ENCODE data around the gene PABPC1L. TPM values are rescaled to one million over a fixed set of nuclear protein-coding genes. Genes with fewer than 3 reads are reported as not detected.

PABPC1L gene
- total and polyA plus RNA-seq, 2 of the 13 experiments (the other 11 are each of a cell fraction or from before 2014, with no cell fraction given), result 30.8 to 252 TPM

DNA sequence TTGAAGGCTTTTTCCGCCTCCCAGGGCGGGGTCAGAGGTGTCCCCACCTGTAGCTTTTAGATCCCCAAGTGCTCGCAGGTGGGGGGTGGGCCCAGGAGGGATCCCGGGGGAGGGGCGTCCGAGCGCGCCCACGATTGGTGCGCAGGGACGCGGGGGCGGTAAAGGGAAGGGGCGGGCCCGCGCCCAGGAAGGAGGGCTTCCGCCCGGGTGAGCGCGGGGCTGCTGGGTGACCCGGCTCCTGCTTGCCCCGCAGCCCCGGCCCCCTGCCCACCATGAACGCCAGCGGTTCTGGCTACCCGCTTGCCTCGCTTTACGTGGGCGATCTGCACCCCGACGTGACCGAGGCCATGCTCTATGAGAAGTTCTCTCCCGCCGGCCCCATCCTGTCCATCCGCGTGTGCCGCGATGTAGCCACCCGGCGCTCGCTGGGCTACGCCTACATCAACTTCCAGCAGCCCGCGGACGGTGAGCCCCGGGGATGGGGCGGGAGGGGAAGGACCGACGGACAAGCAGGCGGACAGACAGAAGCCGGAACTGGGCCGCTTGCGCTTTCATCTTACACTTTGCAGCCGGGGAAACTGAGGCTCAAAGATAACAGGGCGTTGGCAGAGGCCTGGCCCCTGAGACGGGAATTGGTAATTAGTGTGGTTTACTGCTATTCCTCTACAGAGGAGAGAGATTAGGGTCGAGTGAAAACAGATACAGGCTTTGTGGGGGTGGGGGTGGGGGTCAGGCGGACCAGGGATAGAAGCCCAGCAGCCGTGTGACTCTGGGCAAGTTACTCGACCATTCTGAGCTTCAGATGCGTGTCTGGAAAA lies at the start of gene PABPC1L (continued):
- TF ChIP-seq, protein P1, sequence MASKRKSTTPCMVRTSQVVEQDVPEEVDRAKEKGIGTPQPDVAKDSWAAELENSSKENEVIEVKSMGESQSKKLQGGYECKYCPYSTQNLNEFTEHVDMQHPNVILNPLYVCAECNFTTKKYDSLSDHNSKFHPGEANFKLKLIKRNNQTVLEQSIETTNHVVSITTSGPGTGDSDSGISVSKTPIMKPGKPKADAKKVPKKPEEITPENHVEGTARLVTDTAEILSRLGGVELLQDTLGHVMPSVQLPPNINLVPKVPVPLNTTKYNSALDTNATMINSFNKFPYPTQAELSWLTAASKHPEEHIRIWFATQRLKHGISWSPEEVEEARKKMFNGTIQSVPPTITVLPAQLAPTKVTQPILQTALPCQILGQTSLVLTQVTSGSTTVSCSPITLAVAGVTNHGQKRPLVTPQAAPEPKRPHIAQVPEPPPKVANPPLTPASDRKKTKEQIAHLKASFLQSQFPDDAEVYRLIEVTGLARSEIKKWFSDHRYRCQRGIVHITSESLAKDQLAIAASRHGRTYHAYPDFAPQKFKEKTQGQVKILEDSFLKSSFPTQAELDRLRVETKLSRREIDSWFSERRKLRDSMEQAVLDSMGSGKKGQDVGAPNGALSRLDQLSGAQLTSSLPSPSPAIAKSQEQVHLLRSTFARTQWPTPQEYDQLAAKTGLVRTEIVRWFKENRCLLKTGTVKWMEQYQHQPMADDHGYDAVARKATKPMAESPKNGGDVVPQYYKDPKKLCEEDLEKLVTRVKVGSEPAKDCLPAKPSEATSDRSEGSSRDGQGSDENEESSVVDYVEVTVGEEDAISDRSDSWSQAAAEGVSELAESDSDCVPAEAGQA (IDR thresholded peaks at IDR 0.05; ENCODE audit: low read depth), result no peak
- TF ChIP-seq, protein P1 (CRISPR knock-in tag; IDR thresholded peaks at IDR 0.05; ENCODE audit: borderline replicate concordance), result no peak
- TF ChIP-seq JUN (CRISPR knock-in tag; IDR thresholded peaks at IDR 0.05) (no peak), KAT7 (CRISPR knock-in tag; IDR thresholded peaks at IDR 0.05; ENCODE audit: borderline replicate concordance) (peak; percentile 84; the same call in 1 of the 2 replicates), ZNF616 (CRISPR knock-in tag; IDR thresholded peaks at IDR 0.05; ENCODE audit: low read depth) (no peak), SETDB1 (CRISPR knock-in tag; IDR thresholded peaks at IDR 0.05; ENCODE audit: borderline replicate concordance) (no peak), SALL2 (CRISPR knock-in tag; IDR thresholded peaks at IDR 0.05) (0 out of 2 replicates have a peak, but pooled peaks have one; percentile 59), PTBP1 (IDR thresholded peaks at IDR 0.05; ENCODE audit: low read depth, low read length, poor library complexity, severe bottlenecking) (no peak), PHF20 (CRISPR knock-in tag; IDR thresholded peaks at IDR 0.05) (peak; percentile 51; the same call in 1 of the 2 replicates), MEIS1 (CRISPR knock-in tag; IDR thresholded peaks at IDR 0.05; ENCODE audit: borderline replicate concordance) (no peak), PCBP2 (optimal IDR thresholded peaks at IDR 0.05; ENCODE audit: low read depth, low read length, poor library complexity, severe bottlenecking) (no peak), NKX3-1 (CRISPR knock-in tag; IDR thresholded peaks at IDR 0.05) (peak; percentile 44; the same call in 1 of the 2 replicates), NFKB2 (CRISPR knock-in tag; IDR thresholded peaks at IDR 0.05; ENCODE audit: borderline replicate concordance) (peak; percentile 82; the same call in 1 of the 2 replicates), HOXD1 (CRISPR knock-in tag; IDR thresholded peaks at IDR 0.05) (peak; percentile 73; the same call in 1 of the 2 replicates), SCMH1 (CRISPR knock-in tag; IDR thresholded peaks at IDR 0.05; ENCODE audit: borderline replicate concordance) (no peak), THAP11 (CRISPR knock-in tag; IDR thresholded peaks at IDR 0.05) (peak; percentile 70), ZSCAN21 (CRISPR knock-in tag; IDR thresholded peaks at IDR 0.05; ENCODE audit: borderline replicate concordance) (no peak)
- TF ChIP-seq, protein P2, sequence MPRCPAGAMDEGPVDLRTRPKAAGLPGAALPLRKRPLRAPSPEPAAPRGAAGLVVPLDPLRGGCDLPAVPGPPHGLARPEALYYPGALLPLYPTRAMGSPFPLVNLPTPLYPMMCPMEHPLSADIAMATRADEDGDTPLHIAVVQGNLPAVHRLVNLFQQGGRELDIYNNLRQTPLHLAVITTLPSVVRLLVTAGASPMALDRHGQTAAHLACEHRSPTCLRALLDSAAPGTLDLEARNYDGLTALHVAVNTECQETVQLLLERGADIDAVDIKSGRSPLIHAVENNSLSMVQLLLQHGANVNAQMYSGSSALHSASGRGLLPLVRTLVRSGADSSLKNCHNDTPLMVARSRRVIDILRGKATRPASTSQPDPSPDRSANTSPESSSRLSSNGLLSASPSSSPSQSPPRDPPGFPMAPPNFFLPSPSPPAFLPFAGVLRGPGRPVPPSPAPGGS (CRISPR knock-in tag; IDR thresholded peaks at IDR 0.05), result peak; percentile 78
- TF ChIP-seq, protein P3, sequence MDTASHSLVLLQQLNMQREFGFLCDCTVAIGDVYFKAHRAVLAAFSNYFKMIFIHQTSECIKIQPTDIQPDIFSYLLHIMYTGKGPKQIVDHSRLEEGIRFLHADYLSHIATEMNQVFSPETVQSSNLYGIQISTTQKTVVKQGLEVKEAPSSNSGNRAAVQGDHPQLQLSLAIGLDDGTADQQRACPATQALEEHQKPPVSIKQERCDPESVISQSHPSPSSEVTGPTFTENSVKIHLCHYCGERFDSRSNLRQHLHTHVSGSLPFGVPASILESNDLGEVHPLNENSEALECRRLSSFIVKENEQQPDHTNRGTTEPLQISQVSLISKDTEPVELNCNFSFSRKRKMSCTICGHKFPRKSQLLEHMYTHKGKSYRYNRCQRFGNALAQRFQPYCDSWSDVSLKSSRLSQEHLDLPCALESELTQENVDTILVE (CRISPR knock-in tag; IDR thresholded peaks at IDR 0.05), result peak; percentile 78
- TF ChIP-seq, protein P4, sequence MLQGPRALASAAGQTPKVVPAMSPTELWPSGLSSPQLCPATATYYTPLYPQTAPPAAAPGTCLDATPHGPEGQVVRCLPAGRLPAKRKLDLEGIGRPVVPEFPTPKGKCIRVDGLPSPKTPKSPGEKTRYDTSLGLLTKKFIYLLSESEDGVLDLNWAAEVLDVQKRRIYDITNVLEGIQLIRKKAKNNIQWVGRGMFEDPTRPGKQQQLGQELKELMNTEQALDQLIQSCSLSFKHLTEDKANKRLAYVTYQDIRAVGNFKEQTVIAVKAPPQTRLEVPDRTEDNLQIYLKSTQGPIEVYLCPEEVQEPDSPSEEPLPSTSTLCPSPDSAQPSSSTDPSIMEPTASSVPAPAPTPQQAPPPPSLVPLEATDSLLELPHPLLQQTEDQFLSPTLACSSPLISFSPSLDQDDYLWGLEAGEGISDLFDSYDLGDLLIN (CRISPR knock-in tag; IDR thresholded peaks at IDR 0.05; ENCODE audit: borderline replicate concordance), result peak; percentile 82; the same call in 1 of the 2 replicates

Data from HepG2 (cell line).